ENCODE measurements around the gene KIF19. TPM values are rescaled to one million over a fixed set of nuclear protein-coding genes. Genes with fewer than 3 reads are reported as not detected.

KIF19 gene
- total and polyA plus RNA-seq, 2 donors (not counting 1 experiment from before 2014, with no cell fraction given): not detected

DNA sequence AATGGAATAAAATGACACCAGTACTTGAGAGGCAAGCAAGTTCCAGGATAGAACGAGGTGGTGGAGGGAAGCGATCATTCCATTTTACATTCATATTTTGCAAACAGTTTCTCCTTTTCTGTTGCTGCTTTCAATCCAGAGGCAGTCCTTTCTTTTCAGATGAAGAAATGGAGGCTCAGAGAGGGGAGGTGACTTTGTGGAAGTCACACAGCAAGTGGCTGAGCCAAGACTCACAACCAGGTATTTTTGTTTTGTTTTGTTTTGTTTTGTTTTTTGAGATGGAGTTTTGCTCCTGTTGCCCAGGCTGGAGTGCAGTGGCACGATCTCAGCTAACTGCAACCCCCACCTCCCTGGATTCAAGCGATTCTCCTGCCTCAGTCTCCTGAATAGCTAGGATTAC lies 70.5 kb downstream of the KIF19 start:
- Histone ChIP-seq H3K4me2 (replicated peaks; ENCODE audit: low read depth, low read length, poor library complexity, severe bottlenecking) (no peak overlapping the region), H3K79me2 (ENCODE audit: control insufficient read depth, insufficient read depth, low read length) (no peaks in the 10 kb centered on the region), H3K4me3 (ENCODE audit: control extremely low read depth in 1 of 5, extremely low read depth in 1 of 5, insufficient read depth in 1 of 5, low read depth in 2 of 5, low read length in 4 of 5) (no peak overlapping the region), H4K20me1 (ENCODE audit: control insufficient read depth, insufficient read depth, low read length, poor library complexity, severe bottlenecking) (no peaks in the 10 kb centered on the region), H3K9ac (ENCODE audit: low read length) (no peak overlapping the region), H2AFZ (ENCODE audit: insufficient read depth, low read depth, low read length, poor library complexity, severe bottlenecking) (no peak overlapping the region), H3K9me3 (ENCODE audit: control extremely low read depth in 1 of 3, control insufficient read depth in 2 of 3, insufficient read depth in 1 of 3, low read length in 2 of 3) (peaks cover 0 to 10% (median 0%) of the 10 kb centered on the region in 3 donors), H3K36me3 (replicated peaks in 1 of 2; ENCODE audit: control extremely low read depth in 1 of 2, control insufficient read depth in 1 of 2, extremely low read depth in 1 of 2, insufficient read depth in 2 of 2, low read length in 1 of 2) (no peaks in the 10 kb centered on the region), H3K27ac (ENCODE audit: low read length in 2 of 2) (no peak overlapping the region), H3K4me1 (ENCODE audit: control insufficient read depth in 2 of 2, insufficient read depth in 2 of 2, low read length in 2 of 2) (no peaks in the 10 kb centered on the region), H3K27me3 (replicated peaks in 1 of 4; ENCODE audit: control extremely low read depth in 1 of 4, control insufficient read depth in 3 of 4, insufficient read depth in 4 of 4, low read length in 3 of 4) (peaks cover 0 to 6% (median 1%) of the 10 kb centered on the region in 4 experiments)
- no peak for ATAC-seq (ENCODE audit: low read depth)
- WGBS (ENCODE audit: insufficient coverage): no CpG with 5 or more reads among the region's 4 CpGs
- no peaks in the 10 kb centered on the region for H3K4me1 Mint-ChIP-seq
- H3K27me3 Mint-ChIP-seq: peaks cover 19% of the 10 kb centered on the region
- no peak for TF ChIP-seq EZH2 (IDR thresholded peaks at IDR 0.05; ENCODE audit: borderline replicate concordance, insufficient read depth, low read depth, low read length, poor library complexity, severe bottlenecking)
- TF ChIP-seq, protein P1, sequence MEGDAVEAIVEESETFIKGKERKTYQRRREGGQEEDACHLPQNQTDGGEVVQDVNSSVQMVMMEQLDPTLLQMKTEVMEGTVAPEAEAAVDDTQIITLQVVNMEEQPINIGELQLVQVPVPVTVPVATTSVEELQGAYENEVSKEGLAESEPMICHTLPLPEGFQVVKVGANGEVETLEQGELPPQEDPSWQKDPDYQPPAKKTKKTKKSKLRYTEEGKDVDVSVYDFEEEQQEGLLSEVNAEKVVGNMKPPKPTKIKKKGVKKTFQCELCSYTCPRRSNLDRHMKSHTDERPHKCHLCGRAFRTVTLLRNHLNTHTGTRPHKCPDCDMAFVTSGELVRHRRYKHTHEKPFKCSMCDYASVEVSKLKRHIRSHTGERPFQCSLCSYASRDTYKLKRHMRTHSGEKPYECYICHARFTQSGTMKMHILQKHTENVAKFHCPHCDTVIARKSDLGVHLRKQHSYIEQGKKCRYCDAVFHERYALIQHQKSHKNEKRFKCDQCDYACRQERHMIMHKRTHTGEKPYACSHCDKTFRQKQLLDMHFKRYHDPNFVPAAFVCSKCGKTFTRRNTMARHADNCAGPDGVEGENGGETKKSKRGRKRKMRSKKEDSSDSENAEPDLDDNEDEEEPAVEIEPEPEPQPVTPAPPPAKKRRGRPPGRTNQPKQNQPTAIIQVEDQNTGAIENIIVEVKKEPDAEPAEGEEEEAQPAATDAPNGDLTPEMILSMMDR (IDR thresholded peaks at IDR 0.05): no peak
- intact Hi-C loops (cut with micrococcal nuclease): no loop called here
- DNase-seq: no peak
- no peak overlapping the region for H3K4me3 Mint-ChIP-seq
- ChIA-PET CTCF (no interaction called here), POLR2A (no interaction called here)
- H3K9me3 Mint-ChIP-seq (ENCODE audit: insufficient read depth): no peaks in the 10 kb centered on the region
- H3K27ac Mint-ChIP-seq: no peak overlapping the region

DNA sequence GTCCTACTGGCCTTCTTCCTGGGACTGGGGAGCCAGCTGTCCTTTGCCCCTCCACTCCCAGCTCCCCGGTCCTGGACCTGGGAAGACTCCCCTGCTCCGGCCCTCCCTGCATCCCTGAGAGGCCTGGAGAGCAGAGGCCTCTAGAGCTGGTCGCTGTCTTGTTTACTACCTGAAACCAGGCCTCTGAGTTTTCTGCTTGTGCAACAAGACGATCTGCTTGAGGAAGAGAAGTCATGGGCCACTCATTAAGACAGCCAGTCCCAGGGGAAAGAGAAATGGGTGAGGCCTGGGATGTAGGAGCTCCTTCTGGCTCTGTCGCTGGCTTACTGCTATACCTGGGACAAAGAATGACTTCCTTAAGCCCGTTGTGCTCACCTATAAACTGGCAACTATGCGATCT lies 76.0 kb downstream of the KIF19 start:
- Histone ChIP-seq H3K4me3 (ENCODE audit: control extremely low read depth in 1 of 5, extremely low read depth in 1 of 5, insufficient read depth in 1 of 5, low read depth in 2 of 5, low read length in 4 of 5) (no peak overlapping the region), H3K79me2 (ENCODE audit: control insufficient read depth, insufficient read depth, low read length) (no peaks in the 10 kb centered on the region), H3K27me3 (replicated peaks in 1 of 4; ENCODE audit: control extremely low read depth in 1 of 4, control insufficient read depth in 3 of 4, insufficient read depth in 4 of 4, low read length in 3 of 4) (no peaks in the 10 kb centered on the region), H3K9ac (ENCODE audit: low read length) (no peak overlapping the region), H3K27ac (ENCODE audit: low read length in 2 of 2) (no peak overlapping the region), H3K4me1 (ENCODE audit: control insufficient read depth in 2 of 2, insufficient read depth in 2 of 2, low read length in 2 of 2) (no peaks in the 10 kb centered on the region), H3K36me3 (replicated peaks in 1 of 2; ENCODE audit: control extremely low read depth in 1 of 2, control insufficient read depth in 1 of 2, extremely low read depth in 1 of 2, insufficient read depth in 2 of 2, low read length in 1 of 2) (no peaks in the 10 kb centered on the region), H3K9me3 (ENCODE audit: control extremely low read depth in 1 of 3, control insufficient read depth in 2 of 3, insufficient read depth in 1 of 3, low read length in 2 of 3) (no peaks in the 10 kb centered on the region), H3K4me2 (replicated peaks; ENCODE audit: low read depth, low read length, poor library complexity, severe bottlenecking) (no peak overlapping the region), H4K20me1 (ENCODE audit: control insufficient read depth, insufficient read depth, low read length, poor library complexity, severe bottlenecking) (no peaks in the 10 kb centered on the region), H2AFZ (ENCODE audit: insufficient read depth, low read depth, low read length, poor library complexity, severe bottlenecking) (no peak overlapping the region)
- CTCF ChIA-PET: no interaction called here
- H3K4me1 Mint-ChIP-seq: no peaks in the 10 kb centered on the region
- H3K9me3 Mint-ChIP-seq (ENCODE audit: insufficient read depth): no peaks in the 10 kb centered on the region
- no peak overlapping the region for H3K4me3 Mint-ChIP-seq
- TF ChIP-seq, protein P1 (IDR thresholded peaks at IDR 0.05): no peak
- no peak for TF ChIP-seq EZH2 (IDR thresholded peaks at IDR 0.05; ENCODE audit: borderline replicate concordance, insufficient read depth, low read depth, low read length, poor library complexity, severe bottlenecking)
- H3K27ac Mint-ChIP-seq: no peak overlapping the region
- peaks cover 14% of the 10 kb centered on the region for H3K27me3 Mint-ChIP-seq
- intact Hi-C loops (cut with micrococcal nuclease): no loop called here
- no peak for DNase-seq
- no peak for ATAC-seq (ENCODE audit: low read depth)
- 91% methylated on average over 6 of the region's 7 CpGs for WGBS (ENCODE audit: insufficient coverage)
- POLR2A ChIA-PET: no interaction called here

Measured in B cell (primary cell).